Esophagus squamous epithelium (tissue), 4 donors: ENCODE data around the gene PAQR8.

ENCODE experiments used
- CTCF ChIP-seq, 6 experiments: fragments of 450-650 bp in 4 of 6; fragments of 200-600 bp in 2 of 6; sonication (generic) in 2 of 6; IDR thresholded peaks; one replicate each; pipeline ENCODE4 v1.5.1; 2016 to 2019; ENCODE audit warnings: antibody characterized with exemption in 6 of 6, mild to moderate bottlenecking in 4 of 6, moderate library complexity in 4 of 6
- POLR2A ChIP-seq, 4 donors: fragments of 450-650 bp; IDR thresholded peaks; one replicate each; pipeline ENCODE4 v1.6.1; 2017; ENCODE audit warnings: antibody characterized with exemption in 4 of 4, mild to moderate bottlenecking in 4 of 4, moderate library complexity in 3 of 4

GRCh38 chr6:52388790-52389189, 26.8 kb downstream of the PAQR8 start:
- TF ChIP-seq POLR2A (IDR thresholded peaks at IDR 0.05) (peak in 1 of 4 donors; percentile 8), CTCF (IDR thresholded peaks at IDR 0.05) (no peak)
